HPDE6-E6E7 (cell line): ENCODE results near the gene BIK.
A peak's percentile ranks its signal among the peaks of the same experiment; 100 is the strongest.
"Not testable (repeated sequence)": the region's sequence is repeated elsewhere in the genome, so short reads cannot be mapped to it uniquely, and the experiment has no call there.

ENCODE experiments used
- DNase-seq: peaks from one replicate; pipeline ENCODE4 v3.0.0; 2011; ENCODE audit warnings: missing footprints; ENCODE audit errors: extremely low spot score

BIK gene

GRCh38 chr22:43136255-43136654 lies 25.7 kb downstream of the BIK start:
- DNase-seq, result no peak

- DNase-seq, result no peak
Measured at GRCh38 chr22:43136801-43137200, 26.3 kb downstream of the BIK start.

- peak; percentile 72 for DNase-seq
Measured at GRCh38 chr22:43142880-43143562, 32.5 kb downstream of the BIK start, which contains the start of gene MCAT. TSS of gene MCAT (minus strand) at chr22:43143398. CDS start at chr22:43143348, 50 bp downstream.

GRCh38 chr22:43144949-43145348 lies 34.4 kb downstream of the BIK start:
- no peak for DNase-seq

GRCh38 chr22:43145371-43145770 lies 34.8 kb downstream of the BIK start:
- not testable (repeated sequence) for DNase-seq

GRCh38 chr22:43146332-43146731 lies 35.8 kb downstream of the BIK start:
- DNase-seq, result not testable (repeated sequence)

GRCh38 chr22:43147821-43148220 lies 37.3 kb downstream of the BIK start:
- no peak for DNase-seq

- DNase-seq, result no peak
Measured at GRCh38 chr22:43148581-43148980, 38.0 kb downstream of the BIK start.

- no peak for DNase-seq
Measured at GRCh38 chr22:43150731-43151206, 40.2 kb downstream of the BIK start.

GRCh38 chr22:43151251-43152002 lies 40.9 kb downstream of the BIK start, which contains the start of gene TSPO:
TSS of gene TSPO (plus strand) at chr22:43151559. CDS start at chr22:43159239, 7,680 bp downstream.
- no peak for DNase-seq

- DNase-seq, result no peak
Measured at GRCh38 chr22:43152003-43152356, 41.4 kb downstream of the BIK start.

- DNase-seq, result no peak
Measured at GRCh38 chr22:43152357-43153071, 42.0 kb downstream of the BIK start.

GRCh38 chr22:43153899-43154298 lies 43.3 kb downstream of the BIK start:
- no peak for DNase-seq

- no peak for DNase-seq
Measured at GRCh38 chr22:43154887-43155536, 44.5 kb downstream of the BIK start.

GRCh38 chr22:43155789-43156188 lies 45.2 kb downstream of the BIK start:
- DNase-seq, result no peak

GRCh38 chr22:43156413-43156812 lies 45.9 kb downstream of the BIK start:
- no peak for DNase-seq

GRCh38 chr22:43157874-43158546 lies 47.5 kb downstream of the BIK start:
- no peak for DNase-seq

GRCh38 chr22:43158778-43159483 lies 48.4 kb downstream of the BIK start:
- no peak for DNase-seq

GRCh38 chr22:43159484-43160178 lies 49.1 kb downstream of the BIK start:
- DNase-seq, result no peak
